Suprapubic skin (tissue), 4 donors: ENCODE measurements around the gene HSPG2. TPM values are rescaled to one million over a fixed set of nuclear protein-coding genes. Genes with fewer than 3 reads are reported as not detected.
"Not testable (repeated sequence)": the region's sequence is repeated elsewhere in the genome, so short reads cannot be mapped to it uniquely, and the experiment has no call there.

Source experiments
- DNase-seq, 2 donors: peaks; one replicate each; pipeline ENCODE4 v3.0.0-alpha.2; 2019; ENCODE audit warnings: low spot score in 2 of 2
- H3K27ac ChIP-seq: fragments of 200-600 bp; sonication (generic); one replicate; pipeline ENCODE4 v1.5.1; 2019
- H3K27me3 ChIP-seq: fragments of 200-600 bp; sonication (generic); one replicate; pipeline ENCODE4 v1.5.1; 2019
- H3K36me3 ChIP-seq: fragments of 200-600 bp; sonication (generic); one replicate; pipeline ENCODE4 v1.5.1; 2019
- H3K4me1 ChIP-seq: fragments of 200-600 bp; sonication (generic); one replicate; pipeline ENCODE4 v1.5.1; 2019
- H3K4me3 ChIP-seq: fragments of 200-600 bp; sonication (generic); one replicate; pipeline ENCODE4 v1.5.1; 2019; ENCODE audit warnings: mild to moderate bottlenecking
- H3K9me3 ChIP-seq: fragments of 200-600 bp; sonication (generic); one replicate; pipeline ENCODE4 v1.5.1; 2019
- CTCF ChIP-seq, 2 donors: fragments of 200-600 bp in 1 of 2; fragments of 450-650 bp in 1 of 2; sonication (generic) in 1 of 2; IDR thresholded peaks; one replicate each; pipeline ENCODE4 v1.5.1; 2016 to 2019; ENCODE audit warnings: antibody characterized with exemption in 2 of 2, mild to moderate bottlenecking in 1 of 2, moderate library complexity in 1 of 2
- EP300 ChIP-seq: sonication (generic); formaldehyde crosslinking; IDR thresholded peaks from one replicate; pipeline ENCODE4 v1.6.1; 2017; ENCODE audit warnings: antibody characterized with exemption
- POLR2A ChIP-seq, 2 donors: fragments of 450-650 bp; IDR thresholded peaks; one replicate each; pipeline ENCODE4 v1.6.1; 2017; ENCODE audit warnings: antibody characterized with exemption in 2 of 2, mild to moderate bottlenecking in 2 of 2, moderate library complexity in 2 of 2
- POLR2AphosphoS5 ChIP-seq, 3 donors: sonication (generic); formaldehyde crosslinking; IDR thresholded peaks; one replicate each; pipeline ENCODE4 v1.6.1; 2017; ENCODE audit warnings: antibody characterized with exemption in 3 of 3
- WGBS: methylation state at CpG from one replicate; pipeline ENCODE4 v1.1.5; 2018; 5-methylcytosine and 5-hydroxymethylcytosine counted together
- total RNA-seq, 4 donors: library from RNA; depleted of rRNA; stranded (reverse); fragments of >200 nt; gene quantifications; one replicate each; pipeline ENCODE4 v1.1.0, GENCODE V29; 2016

HSPG2 gene
- total RNA-seq, 4 donors from 2014 or later, result 97.5 to 164 (median 131) TPM

- Histone ChIP-seq H3K36me3 (no peaks in the 10 kb centered on the region), H3K9me3 (no peaks in the 10 kb centered on the region), H3K4me3 (no peak overlapping the region), H3K27me3 (no peaks in the 10 kb centered on the region), H3K27ac (no peak overlapping the region), H3K4me1 (peaks cover 29% of the 10 kb centered on the region)
- no peak for TF ChIP-seq EP300
- no peak for TF ChIP-seq POLR2AphosphoS5 (IDR thresholded peaks at IDR 0.05)
- TF ChIP-seq CTCF (IDR thresholded peaks at IDR 0.05), result no peak
- no peak for TF ChIP-seq POLR2A (IDR thresholded peaks at IDR 0.05)
- WGBS, result 76% methylated on average over 5 of the region's 6 CpGs
- DNase-seq, result no peak
Measured at GRCh38 chr1:21952786-21953520, 15.8 kb upstream of the HSPG2 start.

- WGBS, result 79% methylated on average over 5 of the region's 12 CpGs
- Histone ChIP-seq H3K4me1 (peaks cover 19% of the 10 kb centered on the region), H3K27me3 (no peaks in the 10 kb centered on the region), H3K36me3 (no peaks in the 10 kb centered on the region), H3K4me3 (no peak overlapping the region), H3K27ac (no peak overlapping the region), H3K9me3 (no peaks in the 10 kb centered on the region)
- TF ChIP-seq EP300 (no peak), POLR2A (IDR thresholded peaks at IDR 0.05) (no peak), CTCF (IDR thresholded peaks at IDR 0.05) (no peak), POLR2AphosphoS5 (IDR thresholded peaks at IDR 0.05) (no peak)
- no peak for DNase-seq
Measured at GRCh38 chr1:21951226-21951870, 14.2 kb upstream of the HSPG2 start.

- peaks cover 13% of the 10 kb centered on the region for H3K4me1 ChIP-seq
Measured at GRCh38 chr1:21950734-21951133, 13.6 kb upstream of the HSPG2 start.

GRCh38 chr1:21946836-21947587 is 9.9 kb upstream of the HSPG2 start:
- Histone ChIP-seq H3K4me1 (peaks cover 10% of the 10 kb centered on the region), H3K27ac (no peak overlapping the region), H3K27me3 (no peaks in the 10 kb centered on the region), H3K9me3 (no peaks in the 10 kb centered on the region), H3K4me3 (no peak overlapping the region), H3K36me3 (no peaks in the 10 kb centered on the region)
- TF ChIP-seq POLR2A (IDR thresholded peaks at IDR 0.05), result no peak
- TF ChIP-seq POLR2AphosphoS5 (IDR thresholded peaks at IDR 0.05), result no peak
- no peak for TF ChIP-seq EP300
- no peak for TF ChIP-seq CTCF (IDR thresholded peaks at IDR 0.05)
- DNase-seq, result no peak
- 66% methylated on average over 11 of the region's 11 CpGs for WGBS

More at GRCh38 chr1:21950734-21951133, 13.6 kb upstream of the HSPG2 start:
- 89% methylated on average over 7 of the region's 7 CpGs for whole genome bisulfite sequencing
- Histone ChIP-seq H3K9me3 (no peaks in the 10 kb centered on the region), H3K36me3 (no peaks in the 10 kb centered on the region), H3K4me3 (no peak overlapping the region), H3K27ac (no peak overlapping the region), H3K27me3 (no peaks in the 10 kb centered on the region)
- DNase-seq, result no peak
- TF ChIP-seq POLR2A (IDR thresholded peaks at IDR 0.05), result no peak
- TF ChIP-seq EP300, result no peak
- TF ChIP-seq CTCF (IDR thresholded peaks at IDR 0.05), result no peak
- TF ChIP-seq POLR2AphosphoS5 (IDR thresholded peaks at IDR 0.05), result no peak

- peaks cover 31% of the 10 kb centered on the region for H3K4me1 ChIP-seq
- no peaks in the 10 kb centered on the region for H3K36me3 ChIP-seq
- WGBS, result 49% methylated on average over 3 of the region's 3 CpGs
- peak overlapping the region; percentile 16 for H3K27ac ChIP-seq
- no peaks in the 10 kb centered on the region for H3K27me3 ChIP-seq
- TF ChIP-seq POLR2AphosphoS5 (IDR thresholded peaks at IDR 0.05), result no peak
- no peaks in the 10 kb centered on the region for H3K9me3 ChIP-seq
- no peak overlapping the region for H3K4me3 ChIP-seq
- DNase-seq, result no peak
Measured at GRCh38 chr1:21944733-21945073, 7.6 kb upstream of the HSPG2 start.

GRCh38 chr1:21942959-21943640 is 6.0 kb upstream of the HSPG2 start:
- DNase-seq, H3K4me3 ChIP-seq, H3K36me3 ChIP-seq, H3K27ac ChIP-seq, H3K9me3 ChIP-seq, H3K27me3 ChIP-seq: not testable (repeated sequence)
- 79% methylated on average over 19 of the region's 19 CpGs for WGBS
- H3K4me1 ChIP-seq, result peaks cover 47% of the 10 kb centered on the region
